ENCODE measurements around the gene PPM1N. TPM values are rescaled to one million over a fixed set of nuclear protein-coding genes. Genes with fewer than 3 reads are reported as not detected.

PPM1N gene
- total and polyA plus RNA-seq, 2 of the 13 experiments (the other 11 are each of a cell fraction or from before 2014, with no cell fraction given) = 0.31 to 1.8 TPM

DNA sequence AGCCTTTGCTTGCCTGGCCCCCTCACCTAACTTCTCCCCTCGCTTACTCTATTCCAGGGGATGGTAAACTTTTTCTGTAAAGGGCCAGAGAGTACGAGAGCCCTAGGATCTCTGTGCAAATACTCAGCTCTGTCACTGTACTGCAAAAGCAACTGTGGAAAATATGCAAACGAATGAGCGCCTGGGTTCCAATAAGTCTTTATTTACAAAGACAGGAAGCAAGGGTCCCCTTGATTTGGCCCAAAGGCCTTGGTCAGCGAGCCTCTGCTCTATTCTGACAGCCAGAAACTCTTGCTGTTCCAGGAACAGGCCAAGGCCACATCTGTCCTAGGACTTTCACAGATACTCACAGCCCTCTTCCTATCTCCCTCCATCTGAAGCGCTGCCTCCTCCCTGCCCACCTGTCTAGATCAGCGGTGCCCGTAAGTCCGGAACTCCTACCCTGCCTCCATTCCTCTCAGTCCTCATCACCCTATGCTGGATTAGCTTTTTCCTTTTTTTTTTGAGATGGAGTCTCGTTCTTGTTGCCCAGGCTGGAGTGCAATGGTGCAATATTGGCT lies 49.0 kb downstream of the PPM1N start (continued):
- TF ChIP-seq ZNF232 (CRISPR knock-in tag; IDR thresholded peaks at IDR 0.05; ENCODE audit: borderline replicate concordance) (no peak), SOX13 (IDR thresholded peaks at IDR 0.05) (no peak), SOX13 (CRISPR knock-in tag; conservative IDR thresholded peaks at IDR 0.05 in 1 of 2, IDR thresholded peaks at IDR 0.05 in 1 of 2) (0 out of 4 replicates have a peak, but pooled peaks of 1 of the 2 experiments have one; percentile 7), U2AF2 (IDR thresholded peaks at IDR 0.05; ENCODE audit: low read depth, low read length) (no peak), ZNF263 (CRISPR knock-in tag; IDR thresholded peaks at IDR 0.05) (0 out of 2 replicates have a peak, but pooled peaks have one; percentile 1), ZNF33B (CRISPR knock-in tag; IDR thresholded peaks at IDR 0.05) (no peak), ETV5 (CRISPR knock-in tag; IDR thresholded peaks at IDR 0.05; ENCODE audit: borderline replicate concordance) (peak; percentile 15; the same call in 1 of the 2 replicates), ZNF317 (CRISPR knock-in tag; IDR thresholded peaks at IDR 0.05) (no peak)
- TF ChIP-seq, protein P1, sequence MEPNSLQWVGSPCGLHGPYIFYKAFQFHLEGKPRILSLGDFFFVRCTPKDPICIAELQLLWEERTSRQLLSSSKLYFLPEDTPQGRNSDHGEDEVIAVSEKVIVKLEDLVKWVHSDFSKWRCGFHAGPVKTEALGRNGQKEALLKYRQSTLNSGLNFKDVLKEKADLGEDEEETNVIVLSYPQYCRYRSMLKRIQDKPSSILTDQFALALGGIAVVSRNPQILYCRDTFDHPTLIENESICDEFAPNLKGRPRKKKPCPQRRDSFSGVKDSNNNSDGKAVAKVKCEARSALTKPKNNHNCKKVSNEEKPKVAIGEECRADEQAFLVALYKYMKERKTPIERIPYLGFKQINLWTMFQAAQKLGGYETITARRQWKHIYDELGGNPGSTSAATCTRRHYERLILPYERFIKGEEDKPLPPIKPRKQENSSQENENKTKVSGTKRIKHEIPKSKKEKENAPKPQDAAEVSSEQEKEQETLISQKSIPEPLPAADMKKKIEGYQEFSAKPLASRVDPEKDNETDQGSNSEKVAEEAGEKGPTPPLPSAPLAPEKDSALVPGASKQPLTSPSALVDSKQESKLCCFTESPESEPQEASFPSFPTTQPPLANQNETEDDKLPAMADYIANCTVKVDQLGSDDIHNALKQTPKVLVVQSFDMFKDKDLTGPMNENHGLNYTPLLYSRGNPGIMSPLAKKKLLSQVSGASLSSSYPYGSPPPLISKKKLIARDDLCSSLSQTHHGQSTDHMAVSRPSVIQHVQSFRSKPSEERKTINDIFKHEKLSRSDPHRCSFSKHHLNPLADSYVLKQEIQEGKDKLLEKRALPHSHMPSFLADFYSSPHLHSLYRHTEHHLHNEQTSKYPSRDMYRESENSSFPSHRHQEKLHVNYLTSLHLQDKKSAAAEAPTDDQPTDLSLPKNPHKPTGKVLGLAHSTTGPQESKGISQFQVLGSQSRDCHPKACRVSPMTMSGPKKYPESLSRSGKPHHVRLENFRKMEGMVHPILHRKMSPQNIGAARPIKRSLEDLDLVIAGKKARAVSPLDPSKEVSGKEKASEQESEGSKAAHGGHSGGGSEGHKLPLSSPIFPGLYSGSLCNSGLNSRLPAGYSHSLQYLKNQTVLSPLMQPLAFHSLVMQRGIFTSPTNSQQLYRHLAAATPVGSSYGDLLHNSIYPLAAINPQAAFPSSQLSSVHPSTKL (CRISPR knock-in tag; IDR thresholded peaks at IDR 0.05) = 0 out of 2 replicates have a peak, but pooled peaks have one; percentile 21
- TF ChIP-seq, protein P2, sequence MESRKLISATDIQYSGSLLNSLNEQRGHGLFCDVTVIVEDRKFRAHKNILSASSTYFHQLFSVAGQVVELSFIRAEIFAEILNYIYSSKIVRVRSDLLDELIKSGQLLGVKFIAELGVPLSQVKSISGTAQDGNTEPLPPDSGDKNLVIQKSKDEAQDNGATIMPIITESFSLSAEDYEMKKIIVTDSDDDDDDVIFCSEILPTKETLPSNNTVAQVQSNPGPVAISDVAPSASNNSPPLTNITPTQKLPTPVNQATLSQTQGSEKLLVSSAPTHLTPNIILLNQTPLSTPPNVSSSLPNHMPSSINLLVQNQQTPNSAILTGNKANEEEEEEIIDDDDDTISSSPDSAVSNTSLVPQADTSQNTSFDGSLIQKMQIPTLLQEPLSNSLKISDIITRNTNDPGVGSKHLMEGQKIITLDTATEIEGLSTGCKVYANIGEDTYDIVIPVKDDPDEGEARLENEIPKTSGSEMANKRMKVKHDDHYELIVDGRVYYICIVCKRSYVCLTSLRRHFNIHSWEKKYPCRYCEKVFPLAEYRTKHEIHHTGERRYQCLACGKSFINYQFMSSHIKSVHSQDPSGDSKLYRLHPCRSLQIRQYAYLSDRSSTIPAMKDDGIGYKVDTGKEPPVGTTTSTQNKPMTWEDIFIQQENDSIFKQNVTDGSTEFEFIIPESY (CRISPR knock-in tag; IDR thresholded peaks at IDR 0.05) = peak; percentile 54; the same call in 1 of the 2 replicates
- TF ChIP-seq, protein P3, sequence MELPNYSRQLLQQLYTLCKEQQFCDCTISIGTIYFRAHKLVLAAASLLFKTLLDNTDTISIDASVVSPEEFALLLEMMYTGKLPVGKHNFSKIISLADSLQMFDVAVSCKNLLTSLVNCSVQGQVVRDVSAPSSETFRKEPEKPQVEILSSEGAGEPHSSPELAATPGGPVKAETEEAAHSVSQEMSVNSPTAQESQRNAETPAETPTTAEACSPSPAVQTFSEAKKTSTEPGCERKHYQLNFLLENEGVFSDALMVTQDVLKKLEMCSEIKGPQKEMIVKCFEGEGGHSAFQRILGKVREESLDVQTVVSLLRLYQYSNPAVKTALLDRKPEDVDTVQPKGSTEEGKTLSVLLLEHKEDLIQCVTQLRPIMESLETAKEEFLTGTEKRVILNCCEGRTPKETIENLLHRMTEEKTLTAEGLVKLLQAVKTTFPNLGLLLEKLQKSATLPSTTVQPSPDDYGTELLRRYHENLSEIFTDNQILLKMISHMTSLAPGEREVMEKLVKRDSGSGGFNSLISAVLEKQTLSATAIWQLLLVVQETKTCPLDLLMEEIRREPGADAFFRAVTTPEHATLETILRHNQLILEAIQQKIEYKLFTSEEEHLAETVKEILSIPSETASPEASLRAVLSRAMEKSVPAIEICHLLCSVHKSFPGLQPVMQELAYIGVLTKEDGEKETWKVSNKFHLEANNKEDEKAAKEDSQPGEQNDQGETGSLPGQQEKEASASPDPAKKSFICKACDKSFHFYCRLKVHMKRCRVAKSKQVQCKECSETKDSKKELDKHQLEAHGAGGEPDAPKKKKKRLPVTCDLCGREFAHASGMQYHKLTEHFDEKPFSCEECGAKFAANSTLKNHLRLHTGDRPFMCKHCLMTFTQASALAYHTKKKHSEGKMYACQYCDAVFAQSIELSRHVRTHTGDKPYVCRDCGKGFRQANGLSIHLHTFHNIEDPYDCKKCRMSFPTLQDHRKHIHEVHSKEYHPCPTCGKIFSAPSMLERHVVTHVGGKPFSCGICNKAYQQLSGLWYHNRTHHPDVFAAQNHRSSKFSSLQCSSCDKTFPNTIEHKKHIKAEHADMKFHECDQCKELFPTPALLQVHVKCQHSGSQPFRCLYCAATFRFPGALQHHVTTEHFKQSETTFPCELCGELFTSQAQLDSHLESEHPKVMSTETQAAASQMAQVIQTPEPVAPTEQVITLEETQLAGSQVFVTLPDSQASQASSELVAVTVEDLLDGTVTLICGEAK (IDR thresholded peaks at IDR 0.05) = no peak
- TF ChIP-seq, protein P3 (CRISPR knock-in tag; IDR thresholded peaks at IDR 0.05) = peak; percentile 96
